Prostate gland (tissue), 2 donors: ENCODE data around the gene BTG4. TPM values are rescaled to one million over a fixed set of nuclear protein-coding genes. Genes with fewer than 3 reads are reported as not detected.

Experiments
- DNase-seq: peaks from one replicate; pipeline ENCODE4 v3.0.0-alpha.2; 2019; ENCODE audit warnings: low spot score
- H3K27ac ChIP-seq, 2 donors: fragments of 200-600 bp; sonication (generic); 2 replicates each; pipeline ENCODE4 v1.5.1; 2017 to 2019
- H3K27me3 ChIP-seq: fragments of 200-600 bp; sonication (generic); replicated peaks from 2 replicates; pipeline ENCODE4 v1.5.1; 2019; ENCODE audit not compliant: insufficient read depth
- H3K36me3 ChIP-seq, 2 donors: fragments of 200-600 bp; sonication (generic); 1 replicate in 1 of 2; 2 replicates in 1 of 2; pipeline versions ENCODE4 v1.5.1 to v1.8.1; 2017 to 2019
- H3K4me1 ChIP-seq: fragments of 200-600 bp; sonication (generic); replicated peaks from 2 replicates; pipeline ENCODE4 v1.5.1; 2019
- H3K4me3 ChIP-seq, 2 donors: fragments of 200-600 bp; sonication (generic); 2 replicates each; pipeline ENCODE4 v1.5.1; 2017 to 2019
- H3K9me3 ChIP-seq: fragments of 200-600 bp; sonication (generic); 2 replicates; pipeline ENCODE4 v1.5.1; 2017
- POLR2A ChIP-seq: fragments of 450-650 bp; IDR thresholded peaks from one replicate; pipeline ENCODE4 v1.6.1; 2016; ENCODE audit warnings: antibody characterized with exemption, mild to moderate bottlenecking
- POLR2AphosphoS5 ChIP-seq: sonication (generic); formaldehyde crosslinking; IDR thresholded peaks from one replicate; pipeline ENCODE4 v1.6.1; 2017; ENCODE audit warnings: antibody characterized with exemption
- WGBS: methylation state at CpG from one replicate; pipeline ENCODE4 v1.1.5; 2018; 5-methylcytosine and 5-hydroxymethylcytosine counted together
- intact Hi-C: fragments of 100-400 bp; cut with DNase I; formaldehyde crosslinking; loops from one replicate; pipeline ENCODE4 v1.14.2; 2022
- total RNA-seq, 2 donors: library from RNA; depleted of rRNA; stranded (reverse); fragments of >200 nt; gene quantifications; one replicate each; pipeline ENCODE4 v1.1.0, GENCODE V29; 2016
- TF ChIP-seq, protein P1 (sequence below), 4 experiments: fragments of 200-600 bp in 2 of 4; fragments of 450-650 bp in 2 of 4; sonication (generic) in 2 of 4; IDR thresholded peaks; 1 replicate in 3 of 4; 2 replicates in 1 of 4; pipeline ENCODE4 v1.5.1; 2016 to 2019; ENCODE audit warnings: antibody characterized with exemption in 4 of 4, mild to moderate bottlenecking in 2 of 4, moderate library complexity in 2 of 4

BTG4 gene
- total RNA-seq, 2 donors from 2014 or later: 3.3 TPM; not detected in 1

DNA sequence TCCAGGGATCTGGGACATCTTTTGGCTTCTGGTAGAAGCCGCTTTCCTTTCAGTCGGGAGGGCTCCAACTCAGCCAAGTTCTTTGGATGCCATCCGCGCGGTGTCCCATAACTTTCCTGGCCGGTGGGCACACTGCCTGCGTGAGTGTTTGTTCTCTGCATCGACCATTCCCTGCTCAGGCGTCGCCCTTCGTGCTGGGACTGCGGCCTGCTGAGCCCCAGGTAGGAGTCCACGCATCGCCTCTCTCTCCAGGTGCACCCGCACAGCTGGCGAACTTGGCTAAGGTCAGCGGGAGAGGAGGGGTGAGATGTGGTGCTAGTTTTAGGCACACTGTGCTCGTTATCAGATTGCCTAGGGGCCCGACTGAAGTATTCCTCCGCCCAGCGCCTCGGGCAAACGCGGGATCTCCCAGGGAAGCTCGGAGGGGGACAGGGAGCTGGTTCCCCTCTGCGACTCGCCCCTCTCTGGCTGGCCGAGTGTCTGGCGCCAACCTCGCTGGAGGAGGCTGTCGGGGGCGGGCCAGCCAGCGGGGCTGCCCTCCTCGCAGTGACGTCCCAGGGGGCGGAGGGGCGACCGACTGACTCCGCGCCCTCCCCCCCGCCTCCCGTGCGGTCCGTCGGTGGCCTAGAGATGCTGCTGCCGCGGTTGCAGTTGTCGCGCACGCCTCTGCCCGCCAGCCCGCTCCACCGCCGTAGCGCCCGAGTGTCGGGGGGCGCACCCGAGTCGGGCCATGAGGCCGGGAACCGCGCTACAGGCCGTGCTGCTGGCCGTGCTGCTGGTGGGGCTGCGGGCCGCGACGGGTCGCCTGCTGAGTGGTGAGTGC, 28.1 kb upstream of the BTG4 start, which contains the start of gene LAYN:
TSS of gene LAYN (plus strand) at position 607 of the 823 bp plus-strand sequence. CDS start at position 731, 124 bp downstream.
- intact Hi-C loops: no loop called here
- peak; percentile 51 for DNase-seq
- H3K36me3 ChIP-seq: no peaks in the 10 kb centered on the region
- H3K27me3 ChIP-seq: no peaks in the 10 kb centered on the region
- TF ChIP-seq POLR2AphosphoS5: peak; percentile 22
- TF ChIP-seq POLR2A: peak; percentile 70
- TF ChIP-seq, protein P1, sequence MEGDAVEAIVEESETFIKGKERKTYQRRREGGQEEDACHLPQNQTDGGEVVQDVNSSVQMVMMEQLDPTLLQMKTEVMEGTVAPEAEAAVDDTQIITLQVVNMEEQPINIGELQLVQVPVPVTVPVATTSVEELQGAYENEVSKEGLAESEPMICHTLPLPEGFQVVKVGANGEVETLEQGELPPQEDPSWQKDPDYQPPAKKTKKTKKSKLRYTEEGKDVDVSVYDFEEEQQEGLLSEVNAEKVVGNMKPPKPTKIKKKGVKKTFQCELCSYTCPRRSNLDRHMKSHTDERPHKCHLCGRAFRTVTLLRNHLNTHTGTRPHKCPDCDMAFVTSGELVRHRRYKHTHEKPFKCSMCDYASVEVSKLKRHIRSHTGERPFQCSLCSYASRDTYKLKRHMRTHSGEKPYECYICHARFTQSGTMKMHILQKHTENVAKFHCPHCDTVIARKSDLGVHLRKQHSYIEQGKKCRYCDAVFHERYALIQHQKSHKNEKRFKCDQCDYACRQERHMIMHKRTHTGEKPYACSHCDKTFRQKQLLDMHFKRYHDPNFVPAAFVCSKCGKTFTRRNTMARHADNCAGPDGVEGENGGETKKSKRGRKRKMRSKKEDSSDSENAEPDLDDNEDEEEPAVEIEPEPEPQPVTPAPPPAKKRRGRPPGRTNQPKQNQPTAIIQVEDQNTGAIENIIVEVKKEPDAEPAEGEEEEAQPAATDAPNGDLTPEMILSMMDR (IDR thresholded peaks at IDR 0.05): no peak
- WGBS: 6% methylated on average over 53 of the region's 70 CpGs
- H3K4me3 ChIP-seq: peak within 1 kb of the TSS; percentile 45 to 48
- no peaks in the 10 kb centered on the region for H3K9me3 ChIP-seq
- H3K27ac ChIP-seq: peak within 1 kb of the TSS; percentile 60 to 72
- no peaks in the 10 kb centered on the region for H3K4me1 ChIP-seq

DNA sequence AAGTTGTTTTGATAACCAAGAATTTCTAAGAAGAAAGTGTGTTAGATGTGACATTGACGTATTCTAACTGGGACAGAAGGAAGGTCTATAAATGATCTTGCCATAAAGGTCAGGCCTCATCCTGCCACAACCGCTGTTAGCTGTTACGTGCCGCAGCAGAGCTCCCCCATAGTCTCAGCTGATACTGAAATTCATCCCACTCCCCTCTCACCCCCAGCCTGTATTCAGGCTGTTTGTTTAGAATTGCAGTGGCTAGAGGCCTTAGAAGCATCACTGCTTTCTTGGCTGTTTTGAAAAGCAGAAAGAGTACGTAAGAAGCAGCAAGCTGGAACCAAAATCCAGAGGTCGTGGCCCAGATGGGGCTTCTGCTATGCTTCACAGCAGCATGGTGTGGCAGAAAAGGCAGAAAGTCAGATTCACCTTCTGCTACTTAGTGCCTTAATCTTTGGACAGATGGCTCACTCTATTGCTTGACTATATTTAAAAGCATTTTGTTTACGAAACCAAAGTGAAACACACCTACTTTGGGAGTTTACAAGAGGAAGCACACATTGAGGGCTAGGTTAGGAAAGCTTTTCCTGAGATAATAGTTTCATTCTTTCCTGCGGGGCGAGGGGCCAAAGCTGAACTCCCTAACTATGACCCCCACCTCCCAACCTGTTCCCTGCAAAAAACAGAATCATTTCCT, 27.4 kb upstream of the BTG4 start:
- no peaks in the 10 kb centered on the region for H3K36me3 ChIP-seq
- peak overlapping the region in 1 of 2 donors; percentile 72 for H3K27ac ChIP-seq
- H3K27me3 ChIP-seq: no peaks in the 10 kb centered on the region
- DNase-seq: no peak
- no peaks in the 10 kb centered on the region for H3K9me3 ChIP-seq
- intact Hi-C loops: no loop called here
- no peaks in the 10 kb centered on the region for H3K4me1 ChIP-seq
- H3K4me3 ChIP-seq: peak overlapping the region in 1 of 2 donors; percentile 48
- 75% methylated on average over 9 of the region's 9 CpGs for WGBS
- TF ChIP-seq POLR2AphosphoS5: no peak
- TF ChIP-seq, protein P1 (IDR thresholded peaks at IDR 0.05): no peak
- no peak for TF ChIP-seq POLR2A

DNA sequence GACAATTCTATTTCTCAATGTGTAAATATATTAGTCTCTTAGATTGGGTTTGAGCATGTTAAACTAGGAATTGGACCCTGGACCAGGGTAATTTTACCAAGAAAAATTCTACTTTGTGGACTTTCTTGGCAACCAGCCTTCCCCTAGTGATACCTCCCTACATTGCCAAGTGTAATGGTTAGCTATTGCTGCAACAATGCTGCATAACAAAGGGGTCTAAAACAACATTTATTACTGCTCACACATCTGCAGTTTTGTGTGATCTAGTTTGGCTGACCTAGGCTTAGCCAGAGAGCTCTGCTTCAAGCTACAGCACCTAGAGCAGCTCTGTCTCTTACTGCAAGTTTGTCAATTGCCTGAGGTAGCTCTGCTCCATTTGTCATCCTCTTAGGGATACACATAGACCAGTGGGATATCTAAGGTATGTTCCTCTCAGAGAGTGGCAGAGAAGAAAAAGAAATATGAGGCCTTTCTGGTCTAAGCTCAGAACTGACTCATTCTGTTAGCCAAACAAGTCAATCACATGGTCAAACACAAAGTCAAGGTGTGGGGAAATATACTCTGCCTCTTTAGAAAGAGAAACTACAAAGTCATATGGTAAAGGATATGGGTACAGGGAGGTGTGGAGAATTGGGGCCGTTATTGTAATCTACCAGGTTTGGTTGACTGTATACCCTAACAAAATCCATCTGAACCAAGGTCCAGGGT, 26.4 kb upstream of the BTG4 start:
- no peaks in the 10 kb centered on the region for H3K27me3 ChIP-seq
- H3K36me3 ChIP-seq: no peaks in the 10 kb centered on the region
- TF ChIP-seq POLR2AphosphoS5: no peak
- TF ChIP-seq, protein P1 (IDR thresholded peaks at IDR 0.05): no peak
- TF ChIP-seq POLR2A: no peak
- no peaks in the 10 kb centered on the region for H3K4me1 ChIP-seq
- H3K27ac ChIP-seq: no peak overlapping the region
- no peak overlapping the region for H3K4me3 ChIP-seq
- WGBS: 97% methylated on average over 1 of the region's 1 CpG
- DNase-seq: no peak
- intact Hi-C loops: no loop called here
- H3K9me3 ChIP-seq: no peaks in the 10 kb centered on the region

DNA sequence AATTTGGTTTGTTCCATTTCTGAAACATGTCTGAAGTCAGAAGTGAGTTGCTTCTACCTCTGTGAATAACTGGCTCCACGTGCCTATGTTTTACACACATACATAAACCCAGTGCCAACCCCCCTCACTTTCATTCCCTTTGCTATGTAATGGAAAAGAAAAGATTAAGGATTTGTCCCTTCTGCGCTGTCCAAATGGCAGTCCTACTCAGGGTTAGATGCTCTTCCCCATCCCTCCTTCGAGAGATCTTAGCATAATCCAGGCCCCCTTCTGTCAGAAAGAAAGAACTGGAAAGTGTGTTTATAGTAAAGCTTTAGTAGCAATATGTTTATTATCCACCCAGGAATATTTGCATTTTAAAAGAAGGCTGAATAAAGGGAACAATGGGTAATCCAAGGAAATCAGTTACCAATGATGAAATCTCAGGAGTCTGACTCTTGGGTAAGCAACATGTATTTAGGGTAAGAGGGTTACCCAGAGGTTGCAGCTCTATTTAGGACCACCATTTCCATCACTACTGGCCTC, 25.2 kb upstream of the BTG4 start:
- WGBS: 69% methylated on average over 3 of the region's 3 CpGs
- Histone ChIP-seq H3K27me3 (no peaks in the 10 kb centered on the region), H3K36me3 (no peaks in the 10 kb centered on the region), H3K4me3 (no peak overlapping the region), H3K4me1 (no peaks in the 10 kb centered on the region), H3K27ac (no peak overlapping the region), H3K9me3 (no peaks in the 10 kb centered on the region)
- intact Hi-C loops: no loop called here
- TF ChIP-seq POLR2AphosphoS5: no peak
- TF ChIP-seq, protein P1 (IDR thresholded peaks at IDR 0.05): no peak
- TF ChIP-seq POLR2A: no peak
- DNase-seq: no peak
